Adrenal gland (tissue), 12 donors: Measurements from ENCODE around the gene MEP1A. TPM values are rescaled to one million over a fixed set of nuclear protein-coding genes. Genes with fewer than 3 reads are reported as not detected.
"Not testable (repeated sequence)": the region's sequence is repeated elsewhere in the genome, so short reads cannot be mapped to it uniquely, and the experiment has no call there.

Source experiments
- DNase-seq, 7 donors: peaks; one replicate each; pipeline ENCODE4 v3.0.0-alpha.2; 2019 to 2020
- H3K27ac ChIP-seq, 5 donors: fragments of 200-600 bp; sonication (generic) in 4 of 5; 1 replicate in 3 of 5; 2 replicates in 2 of 5; pipeline versions ENCODE4 v1.5.1 to v1.8.0; 2016 to 2020; ENCODE audit warnings: mild to moderate bottlenecking in 1 of 5
- H3K27me3 ChIP-seq: fragments of 200-600 bp; 2 replicates; pipeline ENCODE4 v1.8.0; 2021
- H3K36me3 ChIP-seq, 2 donors: fragments of 200-600 bp; replicated peaks in 1 of 2; 1 replicate in 1 of 2; 2 replicates in 1 of 2; pipeline versions ENCODE4 v1.5.1 to v1.8.0; 2018 to 2022
- H3K4me1 ChIP-seq, 2 donors: fragments of 200-600 bp; replicated peaks in 1 of 2; 1 replicate in 1 of 2; 2 replicates in 1 of 2; pipeline versions ENCODE4 v1.5.1 to v1.8.0; 2018 to 2021
- H3K4me3 ChIP-seq, 4 donors: fragments of 200-600 bp; sonication (generic) in 3 of 4; one replicate each; pipeline ENCODE4 v1.5.1; 2016 to 2018
- H3K9me3 ChIP-seq, 3 donors: fragments of 200-600 bp; sonication (generic) in 1 of 3; replicated peaks in 1 of 3; 1 replicate in 2 of 3; 2 replicates in 1 of 3; pipeline versions ENCODE4 v1.5.1 to v1.8.0; 2016 to 2021
- POLR2A ChIP-seq, 2 donors: fragments of 450-650 bp; IDR thresholded peaks; one replicate each; pipeline ENCODE4 v1.6.1; 2017; ENCODE audit warnings: antibody characterized with exemption in 2 of 2, mild to moderate bottlenecking in 2 of 2, moderate library complexity in 1 of 2
- WGBS, 4 donors: extraction: QIAGEN DNeasy Blood & Tissue Kit in 2 of 4; methylation state at CpG; one replicate each; pipeline versions ENCODE4 v1.1.5 to v1.1.7; 2013 to 2017; 5-methylcytosine and 5-hydroxymethylcytosine counted together
- intact Hi-C, 2 donors: fragments of 100-400 bp; cut with DNase I; formaldehyde crosslinking; loops; one replicate each; pipeline versions ENCODE4 v1.14.1 to v1.15.0; 2022 to 2023
- polyA plus RNA-seq, 3 donors: library from polyadenylated mRNA; stranded (reverse); fragments of 200-250 nt in 2 of 3; fragments of 350-450 nt in 1 of 3; fragmentation: Illumina TruSeq in 1 of 3; extraction: RNeasy Lipid Tissue Mini Kit (QIAGEN cat#74804) in 1 of 3; gene quantifications; one replicate each; pipeline ENCODE4 v1.2.3, GENCODE V29; 2013 to 2014
- total RNA-seq, 9 donors: library from RNA; depleted of rRNA in 4 of 9; stranded (reverse); fragments of >200 nt in 4 of 9; fragments of 120-200 nt in 1 of 9; fragmentation: NEBNext Ultra II Directional in 1 of 9; extraction: Animal tissue kit (Norgen Biotek cat#: 25700) in 1 of 9; gene quantifications; one replicate each; pipeline versions ENCODE4 v1.1.0 to v1.2.4, GENCODE V29; 2013 to 2023
- TF ChIP-seq, protein P1 (sequence below), 6 experiments: fragments of 450-650 bp in 4 of 6; fragments of 200-600 bp in 2 of 6; sonication (generic) in 1 of 6; IDR thresholded peaks; 1 replicate in 5 of 6; 2 replicates in 1 of 6; pipeline versions ENCODE4 v1.5.1 to v1.8.0; 2016 to 2021; ENCODE audit warnings: antibody characterized with exemption in 6 of 6, mild to moderate bottlenecking in 2 of 6, moderate library complexity in 1 of 6
- donor health status: healthy with polysubstance abuse.
- donor health status: Bipolar disorder and iron deficiency.
- donor health status: DM: yes; HTN: yes; CAD: no.
- donor health status: DM: no; HTN: no; CAD: no.
- donor health status: DM: no; HTN: no; CAD: no.
- donor health status: DM: yes; HTN: yes; CAD: no.

Gene MEP1A
- total and polyA plus RNA-seq, 12 donors: 0.03 to 0.05 TPM; not detected in 10

DNA sequence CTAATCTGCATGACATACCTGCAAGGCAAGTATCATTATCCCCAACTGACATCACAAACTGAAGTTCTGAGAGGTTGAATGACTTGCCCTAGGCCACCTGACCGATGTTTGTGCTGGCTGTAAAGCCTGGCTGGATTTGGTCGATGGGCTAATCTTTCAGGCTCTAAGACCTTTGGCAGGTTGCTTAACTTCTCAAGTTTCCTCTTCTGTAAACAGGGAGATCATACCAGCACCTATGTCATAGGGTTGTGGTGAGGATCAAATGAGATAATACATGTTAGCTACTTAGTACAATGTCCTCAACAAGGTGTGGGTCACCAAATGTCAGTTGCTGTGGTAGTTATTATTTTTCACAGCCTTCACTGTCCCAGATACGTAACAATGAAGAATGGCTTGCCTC lies 32.3 kb upstream of the MEP1A start:
- no peaks in the 10 kb centered on the region for H3K27me3 ChIP-seq
- intact Hi-C loops: no loop called here
- no peak for DNase-seq
- no peaks in the 10 kb centered on the region for H3K9me3 ChIP-seq
- no peak overlapping the region for H3K4me3 ChIP-seq
- H3K27ac ChIP-seq: no peak overlapping the region
- 67 to 77% (median 71%) methylated on average over 3 of the region's 3 CpGs for WGBS, 4 donors
- no peaks in the 10 kb centered on the region for H3K36me3 ChIP-seq
- TF ChIP-seq, protein P1, sequence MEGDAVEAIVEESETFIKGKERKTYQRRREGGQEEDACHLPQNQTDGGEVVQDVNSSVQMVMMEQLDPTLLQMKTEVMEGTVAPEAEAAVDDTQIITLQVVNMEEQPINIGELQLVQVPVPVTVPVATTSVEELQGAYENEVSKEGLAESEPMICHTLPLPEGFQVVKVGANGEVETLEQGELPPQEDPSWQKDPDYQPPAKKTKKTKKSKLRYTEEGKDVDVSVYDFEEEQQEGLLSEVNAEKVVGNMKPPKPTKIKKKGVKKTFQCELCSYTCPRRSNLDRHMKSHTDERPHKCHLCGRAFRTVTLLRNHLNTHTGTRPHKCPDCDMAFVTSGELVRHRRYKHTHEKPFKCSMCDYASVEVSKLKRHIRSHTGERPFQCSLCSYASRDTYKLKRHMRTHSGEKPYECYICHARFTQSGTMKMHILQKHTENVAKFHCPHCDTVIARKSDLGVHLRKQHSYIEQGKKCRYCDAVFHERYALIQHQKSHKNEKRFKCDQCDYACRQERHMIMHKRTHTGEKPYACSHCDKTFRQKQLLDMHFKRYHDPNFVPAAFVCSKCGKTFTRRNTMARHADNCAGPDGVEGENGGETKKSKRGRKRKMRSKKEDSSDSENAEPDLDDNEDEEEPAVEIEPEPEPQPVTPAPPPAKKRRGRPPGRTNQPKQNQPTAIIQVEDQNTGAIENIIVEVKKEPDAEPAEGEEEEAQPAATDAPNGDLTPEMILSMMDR (IDR thresholded peaks at IDR 0.05): no peak
- TF ChIP-seq POLR2A (IDR thresholded peaks at IDR 0.05): no peak
- H3K4me1 ChIP-seq: peaks cover 0 to 5% of the 10 kb centered on the region in 2 donors

DNA sequence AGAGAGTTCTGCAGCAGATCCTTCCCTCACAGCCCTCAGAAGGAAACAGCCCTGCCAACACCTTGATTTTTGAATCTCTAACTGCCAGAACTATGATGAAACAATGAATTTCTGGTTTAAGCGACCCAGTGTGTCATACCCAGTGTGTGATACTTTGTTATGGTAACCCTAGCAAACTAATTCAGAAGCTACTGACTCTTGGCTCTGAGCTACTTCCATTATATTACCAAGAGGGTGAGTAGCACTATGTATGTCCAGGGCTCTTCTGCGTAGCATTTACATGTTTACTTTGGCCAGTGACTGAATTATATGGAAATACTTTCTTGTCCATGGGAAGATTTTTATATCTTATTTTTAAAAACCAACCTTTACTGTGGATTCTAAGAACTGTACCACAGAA lies 29.7 kb upstream of the MEP1A start:
- no peak for TF ChIP-seq POLR2A (IDR thresholded peaks at IDR 0.05)
- TF ChIP-seq, protein P1 (IDR thresholded peaks at IDR 0.05): no peak
- Histone ChIP-seq H3K36me3 (no peaks in the 10 kb centered on the region), H3K4me3 (no peak overlapping the region), H3K4me1 (no peaks in the 10 kb centered on the region), H3K27ac (no peak overlapping the region), H3K27me3 (no peaks in the 10 kb centered on the region), H3K9me3 (peaks cover 0 to 7% (median 0%) of the 10 kb centered on the region in 3 donors)
- intact Hi-C loops: no loop called here
- 65 to 84% (median 75%) methylated on average over 2 of the region's 2 CpGs for WGBS, 4 donors
- no peak for DNase-seq

DNA sequence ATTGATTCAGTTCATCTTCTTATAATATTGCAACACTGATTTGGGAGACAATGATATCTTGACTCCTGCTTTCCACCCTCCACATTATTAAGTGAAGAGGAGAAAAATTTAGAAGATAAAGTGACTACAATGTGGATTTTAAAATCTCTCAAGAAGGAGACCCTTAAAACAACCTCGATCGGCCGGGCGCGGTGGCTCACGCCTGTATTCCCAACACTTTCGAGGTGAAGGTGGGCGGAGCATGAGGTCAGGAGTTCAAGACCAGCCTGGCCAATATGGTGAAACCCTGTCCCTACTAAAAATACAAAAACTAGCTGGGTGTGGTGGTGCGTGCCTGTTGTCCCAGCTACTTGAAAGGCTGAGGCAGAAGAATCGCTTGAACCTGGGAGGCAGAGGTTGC lies 28.9 kb upstream of the MEP1A start:
- H3K4me3 ChIP-seq, H3K27ac ChIP-seq, H3K9me3 ChIP-seq, intact Hi-C loops, DNase-seq, H3K36me3 ChIP-seq, H3K4me1 ChIP-seq, H3K27me3 ChIP-seq: not testable (repeated sequence)
- WGBS, 4 donors: 74 to 92% (median 86%) methylated on average over 10 of the region's 10 CpGs

DNA sequence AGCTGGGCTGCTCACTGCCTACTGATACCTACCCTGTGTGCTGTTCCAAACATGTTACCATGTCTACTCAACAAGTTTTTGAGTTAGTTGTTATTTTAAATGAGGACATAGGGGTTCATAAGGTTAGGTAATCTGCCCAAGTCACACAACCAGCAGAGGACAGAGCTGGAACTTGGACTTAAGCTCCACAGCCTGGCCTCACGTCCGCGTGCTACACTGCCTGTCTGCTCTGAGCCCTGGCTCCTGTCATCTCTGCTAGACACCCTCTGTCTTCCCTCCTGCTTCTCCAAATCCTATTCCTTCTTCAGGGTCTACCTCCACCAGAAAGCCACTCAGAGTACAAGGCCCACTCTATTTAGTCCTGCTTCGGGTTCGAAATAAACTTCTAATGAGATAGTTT lies 28.2 kb upstream of the MEP1A start:
- intact Hi-C loops: no loop called here

DNA sequence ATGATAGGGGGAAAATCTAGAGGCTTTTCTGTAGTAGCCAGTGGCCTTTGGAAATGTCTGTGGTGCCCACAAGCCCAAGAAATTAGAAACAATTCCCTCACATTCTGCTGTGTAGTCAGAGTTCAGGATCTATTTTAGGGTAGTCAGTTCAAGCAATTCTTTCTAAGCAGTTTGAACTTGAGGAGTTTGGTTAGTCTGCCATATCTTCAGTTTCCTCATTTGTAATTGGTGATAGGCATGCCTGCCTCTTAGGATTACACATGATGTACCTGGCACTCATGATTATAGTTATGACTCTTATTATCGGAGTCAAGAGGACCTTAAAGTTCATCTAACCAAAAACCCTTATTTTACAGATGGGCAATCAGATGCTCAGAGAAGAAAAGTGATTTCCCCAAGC lies 21.2 kb upstream of the MEP1A start:
- Histone ChIP-seq H3K9me3 (peaks cover 0 to 7% (median 0%) of the 10 kb centered on the region in 3 donors), H3K4me1 (no peaks in the 10 kb centered on the region), H3K27ac (peak overlapping the region in 2 of 5 donors; percentile 74 to 75), H3K27me3 (no peaks in the 10 kb centered on the region), H3K36me3 (no peaks in the 10 kb centered on the region), H3K4me3 (no peak overlapping the region)
- intact Hi-C loops: no loop called here
- WGBS, 4 donors: 83 to 93% (median 87%) methylated on average over 1 of the region's 1 CpG
- TF ChIP-seq POLR2A (IDR thresholded peaks at IDR 0.05): no peak
- TF ChIP-seq, protein P1 (IDR thresholded peaks at IDR 0.05): no peak
- DNase-seq: no peak

More for the DNA sequence above, 28.2 kb upstream of the MEP1A start:
- Histone ChIP-seq H3K4me3 (no peak overlapping the region), H3K36me3 (no peaks in the 10 kb centered on the region), H3K27ac (no peak overlapping the region), H3K27me3 (no peaks in the 10 kb centered on the region), H3K4me1 (no peaks in the 10 kb centered on the region), H3K9me3 (peaks cover 0 to 7% (median 0%) of the 10 kb centered on the region in 3 donors)
- 91 to 96% (median 94%) methylated on average over 5 of the region's 5 CpGs for WGBS, 4 donors
- DNase-seq: no peak
- TF ChIP-seq, protein P1 (IDR thresholded peaks at IDR 0.05): no peak
- TF ChIP-seq POLR2A (IDR thresholded peaks at IDR 0.05): no peak
